Kasumi-1 (cell line): ENCODE measurements around the gene OR1F1.
"Not testable (repeated sequence)": the region's sequence is repeated elsewhere in the genome, so short reads cannot be mapped to it uniquely, and the experiment has no call there.

Source experiments
- DNase-seq, 2 experiments: peaks; one replicate each; lab custom pipeline; 2025; lab: John Stamatoyannopoulos, UW

Gene OR1F1

GRCh38 chr16:3173892-3174617, 13.9 kb upstream of the OR1F1 start:
- peak; percentile 17 to 22 for DNase-seq

DNA sequence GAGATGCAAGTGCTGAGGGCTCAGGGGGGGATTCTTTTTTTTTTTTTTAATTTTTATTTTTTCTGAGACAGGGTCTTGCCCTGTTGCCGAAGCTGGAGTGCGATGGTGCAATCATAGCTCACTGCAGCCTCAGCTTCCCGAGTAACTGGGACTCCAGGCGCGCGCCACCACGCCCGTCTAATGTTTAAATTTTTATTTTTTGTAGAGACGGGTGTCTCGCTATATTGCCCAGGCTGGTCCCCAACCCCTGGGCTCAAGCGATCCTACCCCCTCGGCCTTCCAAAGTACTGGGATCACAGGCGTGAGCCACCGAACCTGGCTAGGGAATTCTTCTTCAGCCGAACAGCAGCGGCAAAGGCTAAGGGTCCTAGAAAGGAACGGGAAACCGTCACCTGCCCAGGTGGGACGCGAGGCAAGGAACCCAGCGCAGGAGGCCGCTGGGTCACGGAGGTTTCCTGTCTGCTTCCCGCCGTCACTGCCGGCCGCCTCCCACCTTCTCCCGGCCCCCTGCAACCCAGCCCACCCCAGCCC, 13.3 kb upstream of the OR1F1 start:
- DNase-seq = no peak

- no peak for DNase-seq
These were observed 12.6 kb upstream of the OR1F1 start for GRCh38 chr16:3175157-3176093.

DNA sequence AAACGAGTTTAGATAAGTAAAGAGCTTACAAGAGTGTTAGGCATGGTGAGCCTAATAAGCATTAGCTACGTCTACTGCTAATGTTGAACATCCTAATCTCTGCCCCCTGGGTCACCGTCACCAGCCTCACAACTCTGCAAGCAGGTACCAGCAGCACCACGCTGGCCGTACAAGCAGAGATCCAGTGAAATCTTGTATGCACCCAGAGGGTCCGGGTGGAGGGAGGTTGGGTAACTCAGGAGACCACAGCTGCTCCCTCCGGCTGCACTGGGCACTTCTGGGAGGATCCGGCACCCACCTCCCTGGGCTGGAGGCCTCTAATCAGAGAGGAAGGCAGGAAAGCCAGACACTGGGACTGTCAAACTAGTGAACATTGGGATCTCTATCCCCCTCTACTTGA, 8.4 kb upstream of the OR1F1 start:
- no peak for DNase-seq

- no peak for DNase-seq
These were observed 7.5 kb upstream of the OR1F1 start for GRCh38 chr16:3180445-3180878.

DNA sequence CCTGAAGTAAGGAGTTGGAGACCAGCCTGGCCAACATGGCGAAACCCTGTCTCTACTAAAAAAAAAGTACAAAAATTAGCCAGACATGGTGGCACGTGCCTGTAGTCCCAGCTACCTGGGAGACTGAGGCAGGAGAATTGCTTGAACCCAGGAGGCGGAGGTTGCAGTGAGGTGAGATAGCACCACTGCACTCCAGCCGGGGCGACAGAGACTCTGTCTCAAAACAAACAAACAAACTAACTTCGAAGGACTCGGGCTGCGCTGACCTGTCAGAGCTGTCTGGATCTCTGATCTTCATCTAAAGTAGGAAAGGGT, 5.8 kb upstream of the OR1F1 start:
- DNase-seq = not testable (repeated sequence)

GRCh38 chr16:3182608-3183444, 5.2 kb upstream of the OR1F1 start:
- no peak for DNase-seq

GRCh38 chr16:3183445-3184139, 4.4 kb upstream of the OR1F1 start:
- no peak for DNase-seq

DNA sequence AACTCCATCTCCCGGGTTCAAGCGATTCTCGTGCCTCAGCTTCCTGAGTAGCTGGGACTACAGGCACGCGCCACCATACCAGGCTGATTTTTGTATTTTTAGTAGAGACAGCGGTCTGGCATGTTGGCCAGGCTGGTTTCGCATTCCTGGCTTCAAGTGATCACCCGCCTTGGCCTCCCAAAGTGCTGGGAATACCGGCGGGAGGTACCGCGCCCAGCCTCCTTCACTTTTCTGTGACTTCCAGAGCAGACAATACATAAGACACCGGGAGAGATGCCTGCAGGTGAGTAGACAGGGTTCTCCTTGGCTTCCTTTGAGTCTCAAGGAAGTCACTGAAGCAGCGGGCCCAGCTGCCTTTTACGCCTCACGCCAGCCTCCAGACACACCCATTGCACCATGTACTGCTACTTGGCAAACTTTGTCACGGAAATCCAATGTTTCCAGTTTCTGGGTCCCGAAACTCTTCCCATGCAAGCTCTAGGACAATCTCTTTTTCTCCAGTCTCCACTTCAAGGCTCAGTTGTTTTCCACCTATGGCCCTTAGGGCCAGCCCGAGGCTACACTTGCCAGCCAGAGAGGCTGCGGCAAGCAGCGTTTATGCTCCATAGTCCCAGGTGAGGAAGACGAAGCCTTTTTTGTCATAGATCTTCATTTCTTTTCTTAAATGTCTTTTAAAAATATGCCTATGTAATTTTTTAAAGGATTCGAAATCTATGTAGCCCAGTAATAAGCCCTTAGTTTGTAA, 886 bp upstream of the OR1F1 start:
- no peak for DNase-seq

GRCh38 chr16:3188675-3188924, 596 bp downstream of the OR1F1 start:
- DNase-seq = no peak

GRCh38 chr16:3188925-3189825, 1.2 kb downstream of the OR1F1 start:
- peak in 1 of 2 experiments; percentile 31 for DNase-seq

GRCh38 chr16:3189869-3190268, 1.9 kb downstream of the OR1F1 start:
- DNase-seq = no peak

- no peak for DNase-seq
These were observed 2.9 kb downstream of the OR1F1 start for GRCh38 chr16:3190949-3191353.

DNA sequence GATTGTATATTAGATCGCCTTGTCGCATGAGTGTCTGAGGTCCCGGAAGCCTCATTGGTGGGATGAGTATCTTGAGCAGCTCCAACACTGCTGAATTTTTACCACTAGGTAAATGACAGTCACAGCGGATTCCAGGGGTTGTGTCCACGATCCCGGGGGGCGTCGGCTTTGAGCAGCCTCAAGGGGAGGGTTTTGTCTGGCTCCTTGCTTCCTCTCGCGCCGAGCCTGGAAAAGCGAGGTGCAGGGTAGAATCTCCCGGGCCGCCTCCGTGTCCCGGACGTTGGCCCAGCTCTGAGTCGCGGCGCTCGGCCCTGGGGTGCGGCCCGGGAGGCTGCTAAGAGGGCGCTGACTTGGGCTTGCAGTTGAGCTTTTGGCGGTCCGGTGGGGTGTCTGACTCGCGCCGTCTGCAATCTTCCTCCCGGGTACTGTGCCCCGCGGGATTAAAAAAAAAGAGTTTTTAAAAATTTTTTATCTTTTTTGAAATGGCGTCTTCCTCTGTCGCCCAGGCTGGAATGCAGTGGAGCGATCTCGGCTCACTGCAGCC, 4.5 kb downstream of the OR1F1 start:
- no peak for DNase-seq

- no peak for DNase-seq
These were observed 5.5 kb downstream of the OR1F1 start for GRCh38 chr16:3193221-3194212.

- DNase-seq = no peak
These were observed 6.8 kb downstream of the OR1F1 start for GRCh38 chr16:3194792-3195191.

DNA sequence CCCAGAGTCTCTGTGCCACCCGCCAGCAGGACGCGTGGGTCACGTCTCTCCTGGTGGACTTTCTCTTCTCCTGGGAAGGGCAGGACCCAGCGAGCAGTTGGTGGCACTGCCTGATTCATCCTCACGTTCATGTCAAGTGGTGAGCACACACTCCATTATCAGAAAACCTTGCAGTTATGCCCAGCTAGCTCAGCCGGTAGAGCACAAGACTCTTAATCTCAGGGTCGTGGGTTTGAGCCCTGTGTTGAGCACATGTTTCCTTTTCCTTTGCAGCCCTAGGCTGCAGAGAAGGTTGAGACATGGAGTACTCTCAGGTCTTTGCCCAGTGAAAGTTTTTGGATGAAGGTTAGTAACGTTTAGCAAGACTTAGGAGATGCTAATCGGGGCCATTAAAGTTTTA, 8.0 kb downstream of the OR1F1 start:
- no peak for DNase-seq

DNA sequence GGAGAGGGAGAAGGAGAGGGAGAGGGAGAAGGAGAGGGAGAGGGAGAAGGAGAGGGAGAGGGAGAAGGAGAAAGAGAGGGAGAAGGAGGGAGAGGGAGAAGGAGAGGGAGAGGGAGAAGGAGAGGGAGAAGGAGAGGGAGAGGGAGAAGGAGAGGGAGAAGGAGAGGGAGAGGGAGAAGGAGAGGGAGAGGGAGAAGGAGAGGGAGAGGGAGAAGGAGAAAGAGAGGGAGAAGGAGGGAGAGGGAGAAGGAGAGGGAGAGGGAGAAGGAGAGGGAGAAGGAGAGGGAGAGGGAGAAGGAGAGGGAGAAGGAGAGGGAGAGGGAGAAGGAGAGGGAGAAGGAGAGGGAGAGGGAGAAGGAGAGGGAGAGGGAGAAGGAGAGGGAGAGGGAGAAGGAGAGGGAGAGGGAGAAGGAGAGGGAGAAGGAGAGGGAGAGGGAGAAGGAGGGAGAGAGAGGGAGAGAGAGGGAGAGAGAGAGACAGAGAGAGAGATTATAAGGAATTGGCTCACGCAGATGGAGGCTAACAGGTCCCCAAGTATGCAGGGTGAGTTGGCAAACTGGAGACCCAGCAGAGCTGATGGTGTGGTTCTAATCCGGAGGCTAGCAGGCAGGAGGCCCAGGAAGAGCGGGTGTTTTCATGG, 9.8 kb downstream of the OR1F1 start:
- DNase-seq = not testable (repeated sequence)
